HepG2 (cell line): ENCODE results near the gene TSPAN8. TPM values are rescaled to one million over a fixed set of nuclear protein-coding genes. Genes with fewer than 3 reads are reported as not detected.
A peak's percentile ranks its signal among the peaks of the same experiment; 100 is the strongest.

Experiments used
- ATAC-seq: fragments of 200-7000 bp; cut with Tn5 transposase; 3 replicates; pipeline ENCODE4 v1.9.1; 2020; ENCODE audit warnings: mild to moderate bottlenecking, moderate library complexity
- BruUV-seq: library from RNA; stranded (reverse); fragments of 400-500 nt; replicated peaks from 2 replicates; lab custom pipeline; 2021; lab: Mats Ljungman, UMichigan
- CTCF ChIA-PET: fragments of 300-600 bp; formaldehyde crosslinking; extraction: SDS; loops from one replicate; lab custom pipeline; 2021; ENCODE audit warnings: low total read pairs, inconsistent platforms, low intra/inter-chr PET ratio; lab: Yijun Ruan, JAX
- POLR2A ChIA-PET: fragments of 350-600 bp; sonication (Branson Sonifier 250); formaldehyde crosslinking; loops from one replicate; lab custom pipeline; 2020; ENCODE audit warnings: antibody characterized with exemption, inconsistent platforms; lab: Yijun Ruan, JAX
- DNase-seq: peaks from one replicate; pipeline ENCODE4 v3.0.0-alpha.2; 2015; ENCODE audit warnings: low spot score
- FAIRE-seq: peaks from 3 replicates; lab custom pipeline; 2011; peaks lifted over from hg19 to GRCh38; lab: Jason Lieb, UNC
- H2AFZ ChIP-seq: one replicate; pipeline ENCODE4 v1.6.1; 2011; ENCODE audit warnings: low read length, inconsistent platforms
- H3K27ac ChIP-seq: fragments of 300-600 bp; 3 replicates; pipeline ENCODE4 v1.8.0; 2011; ENCODE audit warnings: mixed run types, mild to moderate bottlenecking, mixed read lengths, low read length, inconsistent platforms; ENCODE audit not compliant: insufficient read depth; ENCODE audit errors: extremely low read length
- H3K27me3 ChIP-seq, 2 experiments: fragments of 200-600 bp in 1 of 2; 2 replicates in 1 of 2; 3 replicates in 1 of 2; pipeline versions ENCODE4 v1.6.0 to v1.8.0; 2011; ENCODE audit warnings: low read length in 2 of 2, mild to moderate bottlenecking in 2 of 2, moderate library complexity in 2 of 2, inconsistent platforms in 1 of 2; ENCODE audit not compliant: insufficient read depth in 2 of 2, control insufficient read depth in 1 of 2
- H3K36me3 ChIP-seq, 2 experiments: fragments of 200-600 bp in 1 of 2; replicated peaks in 1 of 2; 2 replicates in 1 of 2; 3 replicates in 1 of 2; pipeline versions ENCODE4 v1.5.1 to v1.8.0; 2011; ENCODE audit warnings: low read length in 2 of 2, inconsistent platforms in 1 of 2; ENCODE audit not compliant: insufficient read depth in 2 of 2, control insufficient read depth in 1 of 2
- H3K4me1 ChIP-seq: 2 replicates; pipeline ENCODE4 v1.5.1; 2012; ENCODE audit warnings: low read length, inconsistent platforms; ENCODE audit not compliant: insufficient read depth
- H3K4me2 ChIP-seq: 2 replicates; pipeline ENCODE4 v1.6.0; 2011; ENCODE audit warnings: low read depth, low read length, inconsistent platforms
- H3K4me3 ChIP-seq, 3 experiments: fragments of 200-600 bp in 1 of 3; sonication (generic), shearing (Covaris generic) in 1 of 3; replicated peaks in 1 of 3; 2 replicates each; pipeline ENCODE4 v1.5.1; 2011 to 2016; ENCODE audit warnings: low read length in 3 of 3, inconsistent platforms in 2 of 3, low read depth in 2 of 3, mild to moderate bottlenecking in 2 of 3, control low read depth in 1 of 3, mixed read lengths in 1 of 3; ENCODE audit not compliant: insufficient read depth in 1 of 3
- H3K79me2 ChIP-seq: one replicate; pipeline ENCODE4 v1.6.1; 2011; ENCODE audit warnings: low read length, inconsistent platforms; ENCODE audit not compliant: insufficient read depth
- H3K9ac ChIP-seq: 2 replicates; pipeline ENCODE4 v1.6.0; 2011; ENCODE audit warnings: mild to moderate bottlenecking, low read depth, low read length, inconsistent platforms; ENCODE audit not compliant: insufficient read depth
- H3K9me3 ChIP-seq: 2 replicates; pipeline ENCODE4 v1.5.1; 2012; ENCODE audit warnings: mild to moderate bottlenecking, low read length
- H4K20me1 ChIP-seq: 2 replicates; pipeline ENCODE4 v1.6.0; 2011; ENCODE audit warnings: inconsistent platforms, mild to moderate bottlenecking, low read length, moderate library complexity; ENCODE audit not compliant: insufficient read depth
- CEBPB ChIP-seq: IDR thresholded peaks from 2 replicates; pipeline ENCODE4 v1.6.1; 2011; ENCODE audit warnings: low read depth, low read length, improper control_type of control experiment, borderline replicate concordance
- CHD2 ChIP-seq: IDR thresholded peaks from 2 replicates; pipeline ENCODE4 v1.6.1; 2011; ENCODE audit warnings: low read depth, low read length, improper control_type of control experiment
- CREM ChIP-seq, 2 experiments: sonication (generic) in 1 of 2; formaldehyde crosslinking in 1 of 2; IDR thresholded peaks; 2 replicates each; pipeline versions ENCODE4 v1.4.0 to v1.6.1; 2016 to 2020; ENCODE audit warnings: antibody characterized with exemption in 1 of 2, mild to moderate bottlenecking in 1 of 2, missing genetic modification reagents in 1 of 2
- DPF2 ChIP-seq: sonication (generic); formaldehyde crosslinking; IDR thresholded peaks from 2 replicates; pipeline ENCODE4 v1.4.0; 2020; ENCODE audit warnings: mild to moderate bottlenecking, low read depth, missing genetic modification reagents, borderline replicate concordance
- FOSL1 ChIP-seq: sonication (generic); formaldehyde crosslinking; IDR thresholded peaks from 2 replicates; pipeline ENCODE4 v1.9.0; 2021; ENCODE audit warnings: missing genetic modification reagents, borderline replicate concordance
- HNF4A ChIP-seq: sonication (generic); formaldehyde crosslinking; IDR thresholded peaks from 2 replicates; pipeline ENCODE4 v1.4.0; 2020; ENCODE audit warnings: missing genetic modification reagents
- HOXA9 ChIP-seq: sonication (generic); formaldehyde crosslinking; IDR thresholded peaks from 2 replicates; pipeline ENCODE4 v1.8.1; 2022; ENCODE audit warnings: missing genetic modification reagents, mild to moderate bottlenecking, moderate library complexity, borderline replicate concordance
- MTA3 ChIP-seq: sonication (generic); formaldehyde crosslinking; IDR thresholded peaks from 2 replicates; pipeline ENCODE4 v1.4.0; 2020; ENCODE audit warnings: missing genetic modification reagents
- POLR2G ChIP-seq: fragments of 200-400 bp; formaldehyde crosslinking; IDR thresholded peaks from 2 replicates; pipeline ENCODE4 v1.6.1; 2018; ENCODE audit warnings: mild to moderate bottlenecking, low read depth, low read length, moderate library complexity
- SMARCE1 ChIP-seq: fragments of 450-650 bp; IDR thresholded peaks from 2 replicates; pipeline ENCODE4 v1.6.1; 2017; ENCODE audit warnings: borderline replicate concordance
- ZNF160 ChIP-seq: sonication (generic); formaldehyde crosslinking; IDR thresholded peaks from 2 replicates; pipeline ENCODE4 v1.8.0; 2022; ENCODE audit warnings: mild to moderate bottlenecking, inconsistent platforms, missing genetic modification reagents
- ZNF234 ChIP-seq: sonication (generic); formaldehyde crosslinking; conservative IDR thresholded peaks from 2 replicates; pipeline ENCODE4 v1.5.1; 2020; ENCODE audit warnings: mild to moderate bottlenecking, missing genetic modification reagents
- ZNF256 ChIP-seq: sonication (generic); formaldehyde crosslinking; conservative IDR thresholded peaks from 2 replicates; pipeline ENCODE4 v1.4.0; 2020; ENCODE audit warnings: missing genetic modification reagents
- ZNF331 ChIP-seq: sonication (generic); formaldehyde crosslinking; IDR thresholded peaks from 2 replicates; pipeline ENCODE4 v1.4.0; 2020; ENCODE audit warnings: missing genetic modification reagents
- ZNF513 ChIP-seq: sonication (generic); formaldehyde crosslinking; conservative IDR thresholded peaks from 2 replicates; pipeline ENCODE4 v1.5.0; 2020; ENCODE audit warnings: missing genetic modification reagents
- ZNF776 ChIP-seq: sonication (generic); formaldehyde crosslinking; IDR thresholded peaks from 2 replicates; pipeline ENCODE4 v1.4.0; 2020; ENCODE audit warnings: mild to moderate bottlenecking, missing genetic modification reagents
- WGBS: methylation state at CpG from one replicate; pipeline ENCODE4 v1.1.6; 2017; ENCODE audit warnings: low lambda C conversion rate; 5-methylcytosine and 5-hydroxymethylcytosine counted together
- in situ Hi-C: cut with HindIII; loops from 2 replicates; pipeline ENCODE4 v1.10.0; 2017; ENCODE audit warnings: low pct_unique_long_range_greater_than_20kb; ENCODE audit not compliant: extremely low pct_ligation_motif_present
- intact Hi-C: fragments of 100-400 bp; cut with micrococcal nuclease; formaldehyde crosslinking; loops from one replicate; pipeline ENCODE4 v1.10.0; 2022; ENCODE audit not compliant: unreplicated experiment
- polyA plus RNA-seq, 8 experiments: library from polyadenylated mRNA; depleted of rRNA in 3 of 8; stranded (reverse) in 7 of 8; unstranded in 1 of 8; fragments of >200 nt; fragmentation: Illumina TruSeq in 4 of 8; extraction: Trizol in 4 of 8; gene quantifications; 2 replicates each; pipeline versions ENCODE4 v1.2.1 to v1.2.3, GENCODE V29; 2011 to 2016; ENCODE audit warnings: low read depth in 4 of 8, missing spikeins in 1 of 8, mixed read lengths in 1 of 8; ENCODE audit not compliant: insufficient read depth in 1 of 8
- total RNA-seq, 5 experiments: library from RNA; depleted of rRNA; stranded (reverse); fragments of >200 nt; fragmentation: Illumina TruSeq; extraction: Trizol; gene quantifications; 2 replicates each; pipeline ENCODE4 v1.2.3, GENCODE V29; 2016; ENCODE audit warnings: low read depth in 1 of 5
- TF ChIP-seq, protein P1 (sequence below): sonication (generic); formaldehyde crosslinking; IDR thresholded peaks from 2 replicates; pipeline ENCODE4 v1.4.0; 2020; ENCODE audit warnings: missing genetic modification reagents, borderline replicate concordance

Gene TSPAN8
- total and polyA plus RNA-seq, 2 of the 13 experiments (the other 11 are each of a cell fraction or from before 2014, with no cell fraction given), result 3.4 to 3.9 TPM

DNA sequence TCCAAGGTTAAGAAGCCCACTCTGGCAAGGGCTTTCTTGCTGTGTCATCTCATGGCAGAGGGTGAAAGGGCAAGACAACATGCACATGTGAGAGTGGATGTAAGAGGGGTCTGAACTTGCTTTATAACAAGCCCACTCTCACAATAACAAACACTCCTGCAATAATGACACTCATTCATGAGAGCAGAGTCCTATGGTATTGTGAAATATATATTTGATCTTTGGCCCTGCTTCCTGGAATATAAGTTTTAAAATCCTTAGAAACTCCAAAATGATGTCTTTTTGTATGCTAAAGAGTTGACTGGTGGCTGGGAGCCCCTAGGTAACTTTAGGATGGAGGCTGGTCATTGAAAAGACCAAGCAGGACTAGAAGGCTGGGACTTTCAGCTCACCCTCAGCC is 51.8 kb downstream of the TSPAN8 start:
- no peaks in the 10 kb centered on the region for H4K20me1 ChIP-seq
- FAIRE-seq (no peak), ATAC-seq (no peak), DNase-seq (no peak)
- H3K4me1 ChIP-seq, result peaks cover 10% of the 10 kb centered on the region
- no peak overlapping the region for H3K9ac ChIP-seq
- H3K4me2 ChIP-seq, result no peak overlapping the region
- intact Hi-C loops (no loop called here), in situ Hi-C loops (no loop called here)
- H2AFZ ChIP-seq, result no peak overlapping the region
- no peak overlapping the region for H3K27ac ChIP-seq
- POLR2A ChIA-PET, result no interaction called here
- H3K79me2 ChIP-seq, result no peaks in the 10 kb centered on the region
- H3K4me3 ChIP-seq, result no peak overlapping the region
- no TSS peak for BruUV-seq
- CTCF ChIA-PET, result no interaction called here
- H3K9me3 ChIP-seq, result no peaks in the 10 kb centered on the region
- TF ChIP-seq CEBPB, result peak; percentile 65; the same call in 1 of the 2 replicates
- TF ChIP-seq HNF4A (CRISPR knock-in tag), result peak; percentile 28; the same call in 1 of the 2 replicates
- no peak for TF ChIP-seq POLR2G
- H3K27me3 ChIP-seq, result no peaks in the 10 kb centered on the region
- no peaks in the 10 kb centered on the region for H3K36me3 ChIP-seq

GRCh38 chr12:71092290-71092689 is 65.5 kb downstream of the TSPAN8 start:
- Histone ChIP-seq H4K20me1 (no peaks in the 10 kb centered on the region), H3K4me2 (no peak overlapping the region), H3K79me2 (no peaks in the 10 kb centered on the region), H3K9ac (no peak overlapping the region), H3K4me1 (no peaks in the 10 kb centered on the region), H3K4me3 (no peak overlapping the region), H3K9me3 (no peaks in the 10 kb centered on the region), H2AFZ (no peak overlapping the region), H3K36me3 (no peaks in the 10 kb centered on the region), H3K27ac (no peak overlapping the region), H3K27me3 (no peaks in the 10 kb centered on the region)
- FAIRE-seq (no peak), ATAC-seq (no peak), DNase-seq (no peak)
- ChIA-PET POLR2A (no interaction called here), CTCF (no interaction called here)
- intact Hi-C loops (no loop called here), in situ Hi-C loops (no loop called here)
- no TSS peak for BruUV-seq
- 0% methylated on average over 2 of the region's 2 CpGs for WGBS
- TF ChIP-seq ZNF234 (CRISPR knock-in tag), result no peak
- no peak for TF ChIP-seq DPF2
- TF ChIP-seq, protein P1, sequence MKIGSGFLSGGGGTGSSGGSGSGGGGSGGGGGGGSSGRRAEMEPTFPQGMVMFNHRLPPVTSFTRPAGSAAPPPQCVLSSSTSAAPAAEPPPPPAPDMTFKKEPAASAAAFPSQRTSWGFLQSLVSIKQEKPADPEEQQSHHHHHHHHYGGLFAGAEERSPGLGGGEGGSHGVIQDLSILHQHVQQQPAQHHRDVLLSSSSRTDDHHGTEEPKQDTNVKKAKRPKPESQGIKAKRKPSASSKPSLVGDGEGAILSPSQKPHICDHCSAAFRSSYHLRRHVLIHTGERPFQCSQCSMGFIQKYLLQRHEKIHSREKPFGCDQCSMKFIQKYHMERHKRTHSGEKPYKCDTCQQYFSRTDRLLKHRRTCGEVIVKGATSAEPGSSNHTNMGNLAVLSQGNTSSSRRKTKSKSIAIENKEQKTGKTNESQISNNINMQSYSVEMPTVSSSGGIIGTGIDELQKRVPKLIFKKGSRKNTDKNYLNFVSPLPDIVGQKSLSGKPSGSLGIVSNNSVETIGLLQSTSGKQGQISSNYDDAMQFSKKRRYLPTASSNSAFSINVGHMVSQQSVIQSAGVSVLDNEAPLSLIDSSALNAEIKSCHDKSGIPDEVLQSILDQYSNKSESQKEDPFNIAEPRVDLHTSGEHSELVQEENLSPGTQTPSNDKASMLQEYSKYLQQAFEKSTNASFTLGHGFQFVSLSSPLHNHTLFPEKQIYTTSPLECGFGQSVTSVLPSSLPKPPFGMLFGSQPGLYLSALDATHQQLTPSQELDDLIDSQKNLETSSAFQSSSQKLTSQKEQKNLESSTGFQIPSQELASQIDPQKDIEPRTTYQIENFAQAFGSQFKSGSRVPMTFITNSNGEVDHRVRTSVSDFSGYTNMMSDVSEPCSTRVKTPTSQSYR (CRISPR knock-in tag), result no peak
- TF ChIP-seq HOXA9, result no peak
- TF ChIP-seq MTA3 (CRISPR knock-in tag), result no peak
- no peak for TF ChIP-seq CHD2
- TF ChIP-seq ZNF256 (CRISPR knock-in tag), result no peak
- no peak for TF ChIP-seq ZNF513 (CRISPR knock-in tag)
- TF ChIP-seq CREM (IDR thresholded peaks at IDR 0.05), result no peak
- TF ChIP-seq CREM (CRISPR knock-in tag; IDR thresholded peaks at IDR 0.05), result no peak
- no peak for TF ChIP-seq ZNF160 (CRISPR knock-in tag)
- TF ChIP-seq SMARCE1, result no peak
- TF ChIP-seq ZNF331, result no peak
- no peak for TF ChIP-seq FOSL1 (CRISPR knock-in tag)
- TF ChIP-seq ZNF776 (CRISPR knock-in tag), result no peak
